NCI-H2081 (cell line): Measurements from ENCODE around the gene KDM5C.
A peak's percentile ranks its signal among the peaks of the same experiment; 100 is the strongest.

Experiments used
- DNase-seq, 2 experiments: peaks; one replicate each; lab custom pipeline; 2025; lab: John Stamatoyannopoulos, UW

Gene KDM5C

GRCh38 chrX:53250556-53250955, 25.5 kb upstream of the KDM5C start:
- no peak for DNase-seq

- DNase-seq = no peak
These were observed 24.5 kb upstream of the KDM5C start for GRCh38 chrX:53249408-53250042.

- DNase-seq = no peak
These were observed 22.9 kb upstream of the KDM5C start for GRCh38 chrX:53247928-53248327.

- DNase-seq = no peak
These were observed 21.2 kb upstream of the KDM5C start for GRCh38 chrX:53246231-53246630.

DNA sequence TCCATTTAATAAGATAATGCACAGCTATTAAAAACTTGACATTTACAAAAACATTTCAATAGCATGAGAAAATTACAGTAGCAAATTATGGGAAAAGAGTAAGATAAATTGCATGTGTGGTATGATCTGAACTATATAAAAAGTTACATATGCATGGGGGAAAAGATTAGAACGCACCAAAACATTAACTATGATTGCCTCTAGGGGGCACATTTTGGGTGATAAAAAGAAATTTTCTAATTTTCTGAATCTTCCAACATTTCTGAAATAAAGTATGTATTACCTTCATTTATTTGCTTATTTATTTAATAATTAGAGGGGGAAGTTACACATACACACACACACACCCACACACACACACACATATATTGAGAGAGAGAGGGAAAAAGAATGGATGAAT, 19.6 kb upstream of the KDM5C start:
- no peak for DNase-seq

DNA sequence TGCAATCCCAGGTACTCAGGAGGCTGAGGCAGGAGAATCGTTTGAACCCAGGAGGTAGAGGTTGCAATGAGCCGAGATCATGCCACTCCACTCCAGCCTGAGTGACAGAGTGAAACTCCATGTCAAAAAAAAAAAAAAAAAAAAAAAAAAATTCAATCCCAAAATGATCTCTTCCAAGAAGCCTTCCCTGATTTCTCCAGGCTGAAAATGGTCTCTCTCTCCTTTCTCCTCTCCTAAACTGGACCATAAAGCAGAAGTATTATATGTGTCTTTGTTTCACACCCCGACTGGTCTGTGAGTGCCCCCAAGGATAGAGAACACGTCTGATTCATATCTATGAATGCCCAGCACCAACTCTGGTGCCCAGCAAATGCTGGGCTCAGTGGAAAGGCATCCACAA, 17.3 kb upstream of the KDM5C start:
- DNase-seq = no peak

DNA sequence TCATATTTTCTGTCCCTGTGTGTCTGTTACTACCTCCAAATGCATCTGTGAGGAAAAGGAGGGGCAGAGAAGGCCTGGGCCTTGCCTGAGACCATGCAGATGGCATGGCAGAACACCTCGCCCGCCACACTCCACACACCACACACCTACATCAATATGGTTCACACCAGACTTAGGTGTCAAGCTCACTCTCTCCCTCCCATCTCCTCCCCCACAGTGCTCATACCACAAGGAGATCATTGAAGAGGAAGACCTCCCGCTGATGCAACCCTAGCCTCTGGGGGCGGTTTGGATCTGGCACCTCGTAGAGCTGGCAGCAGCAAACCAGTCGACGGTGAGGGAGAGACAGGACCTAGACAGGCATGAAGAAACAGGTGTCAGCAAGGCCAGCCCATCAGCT, 16.6 kb upstream of the KDM5C start:
- no peak for DNase-seq

DNA sequence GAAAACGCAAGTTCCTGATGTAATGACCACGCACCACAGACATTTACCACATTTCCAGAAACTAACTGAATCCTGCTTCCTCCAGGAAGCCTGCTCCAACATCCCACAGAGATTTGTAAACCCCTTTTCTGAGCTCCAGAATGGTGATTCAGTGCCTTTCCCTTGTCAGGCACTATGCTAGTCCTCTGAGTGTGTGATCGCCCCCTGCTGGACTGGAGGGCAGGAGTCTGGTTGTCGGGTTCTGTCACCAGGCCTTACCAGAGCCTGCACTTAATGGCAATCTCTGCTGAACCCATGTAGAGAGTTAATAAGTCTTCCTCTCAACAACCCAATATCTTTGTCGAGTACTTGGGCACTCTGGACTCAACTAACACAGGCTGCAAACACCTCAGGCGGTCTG, 14.5 kb upstream of the KDM5C start:
- no peak for DNase-seq

DNA sequence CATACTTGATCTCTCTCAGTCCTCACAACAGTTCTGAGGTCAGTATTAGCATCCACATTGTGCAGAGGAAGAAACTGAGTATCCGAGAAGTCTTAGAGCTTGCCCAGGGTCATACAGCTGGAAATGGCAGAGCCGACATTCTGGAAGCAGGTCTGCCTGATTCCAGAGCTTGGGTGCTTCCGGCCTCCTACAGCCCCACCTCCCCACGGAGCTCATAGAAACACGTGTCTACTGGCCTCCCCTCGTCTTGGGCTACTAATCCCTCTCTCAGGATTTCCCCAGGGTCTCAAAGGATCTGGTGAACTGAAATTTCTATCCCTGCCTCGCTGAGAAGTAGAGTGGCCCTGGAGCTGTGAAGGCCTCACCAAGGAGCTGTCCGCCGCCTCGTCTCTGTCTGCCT, 12.0 kb upstream of the KDM5C start:
- no peak for DNase-seq

GRCh38 chrX:53236025-53236679, 11.1 kb upstream of the KDM5C start:
- DNase-seq = no peak

- no peak for DNase-seq
These were observed 10.6 kb upstream of the KDM5C start for GRCh38 chrX:53235566-53235965.

DNA sequence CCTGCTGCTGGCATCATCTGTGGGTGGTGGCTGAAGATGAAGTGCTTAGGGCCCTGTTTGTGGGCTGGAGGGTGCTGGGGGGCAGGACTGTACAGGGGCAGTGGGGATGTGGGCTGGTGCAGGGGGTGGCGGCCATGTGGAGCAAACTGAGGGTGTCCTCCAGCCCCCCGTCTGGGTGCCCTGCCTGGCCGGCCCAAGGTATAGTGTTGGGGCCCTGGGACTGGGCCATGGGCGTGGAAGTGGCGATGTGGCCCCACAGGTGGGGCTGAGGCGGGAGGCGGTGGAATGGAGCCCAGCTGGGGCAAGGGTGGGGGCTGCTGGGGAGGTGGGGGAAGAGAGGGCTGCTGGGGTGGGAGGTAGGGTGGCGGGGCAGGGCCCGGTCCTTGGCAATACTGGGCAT, 9.5 kb upstream of the KDM5C start:
- DNase-seq = no peak

- DNase-seq = no peak
These were observed 8.5 kb upstream of the KDM5C start for GRCh38 chrX:53233536-53233935.

DNA sequence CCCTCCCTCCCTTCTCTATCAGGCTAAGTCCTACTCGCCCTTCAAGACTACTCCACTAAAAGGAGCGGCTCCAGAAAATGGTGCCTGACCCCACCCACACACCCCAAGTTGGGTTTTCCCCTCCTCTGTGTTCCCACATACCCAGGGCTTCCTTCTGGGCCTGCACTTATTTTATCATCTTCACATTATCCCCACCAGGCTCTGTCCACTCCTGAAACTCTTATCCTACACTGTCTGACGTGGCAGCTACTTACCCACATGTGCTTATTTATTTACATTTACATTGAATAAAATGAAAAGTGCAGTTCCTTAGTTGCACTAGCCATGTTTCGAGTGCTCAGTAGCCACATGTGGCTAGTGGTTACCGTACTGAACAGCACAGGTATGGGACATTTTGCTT, 5.1 kb upstream of the KDM5C start:
- no peak for DNase-seq

GRCh38 chrX:53227224-53227765, 2.3 kb upstream of the KDM5C start:
- DNase-seq = no peak

GRCh38 chrX:53223955-53224859, 800 bp downstream of the KDM5C start:
- DNase-seq = peak in 1 of 2 experiments; percentile 10

DNA sequence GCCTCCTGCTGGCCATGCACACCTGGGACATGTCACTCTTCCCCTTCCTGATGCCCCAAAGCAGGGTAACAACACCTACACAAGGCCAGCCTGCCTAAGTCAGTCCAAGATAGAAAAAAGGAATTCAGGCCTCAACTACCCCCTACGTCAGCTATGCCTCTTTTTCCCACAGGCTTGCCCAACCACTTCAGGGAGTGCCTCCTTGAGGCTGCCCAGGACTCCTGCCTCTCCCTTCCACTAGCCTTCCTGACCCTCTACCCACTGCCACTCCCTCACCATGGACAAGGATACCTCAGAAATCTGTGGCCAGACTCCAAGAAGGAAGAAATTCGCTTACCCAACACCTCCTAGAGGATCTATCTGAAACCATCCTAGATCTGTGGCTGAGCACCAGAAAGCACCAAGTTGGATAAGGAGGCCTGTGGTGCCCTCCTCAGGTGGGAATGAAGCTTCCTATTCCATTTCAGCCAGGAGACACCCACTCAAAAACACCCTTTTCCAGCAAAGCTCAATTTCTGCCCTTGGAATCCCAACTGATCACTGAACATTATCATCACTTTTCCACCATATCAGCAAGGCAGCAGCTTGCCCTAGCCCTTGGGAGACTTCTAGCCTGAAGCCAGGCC, 1.8 kb downstream of the KDM5C start:
- DNase-seq = no peak

DNA sequence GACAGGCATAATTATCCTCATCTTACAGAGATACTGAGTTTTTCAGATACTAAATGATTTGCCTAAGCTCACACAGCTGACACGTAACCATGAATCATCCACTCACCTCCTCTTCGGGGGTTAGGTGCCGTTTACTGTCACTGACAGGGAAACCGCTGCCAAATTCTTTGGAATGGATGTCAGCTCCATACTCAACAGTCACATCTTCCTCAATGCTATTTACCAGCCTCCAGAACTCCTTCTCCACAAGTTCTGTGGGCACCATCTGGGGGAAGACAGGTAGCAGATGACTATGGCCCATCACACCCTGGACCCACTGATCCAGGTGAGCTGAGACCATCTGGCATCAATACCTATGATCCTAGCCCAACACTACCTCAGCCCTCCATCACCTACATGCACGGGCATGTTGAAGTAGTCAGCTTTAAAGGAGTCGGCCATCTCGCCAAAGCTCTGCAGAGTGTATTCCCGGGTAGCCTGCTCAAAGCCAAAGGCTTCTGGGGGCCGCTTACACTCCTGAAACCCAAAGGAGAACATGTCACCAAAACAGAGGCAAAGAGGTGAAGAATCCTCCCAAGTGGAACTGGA, 13.5 kb downstream of the KDM5C start:
- DNase-seq = no peak

DNA sequence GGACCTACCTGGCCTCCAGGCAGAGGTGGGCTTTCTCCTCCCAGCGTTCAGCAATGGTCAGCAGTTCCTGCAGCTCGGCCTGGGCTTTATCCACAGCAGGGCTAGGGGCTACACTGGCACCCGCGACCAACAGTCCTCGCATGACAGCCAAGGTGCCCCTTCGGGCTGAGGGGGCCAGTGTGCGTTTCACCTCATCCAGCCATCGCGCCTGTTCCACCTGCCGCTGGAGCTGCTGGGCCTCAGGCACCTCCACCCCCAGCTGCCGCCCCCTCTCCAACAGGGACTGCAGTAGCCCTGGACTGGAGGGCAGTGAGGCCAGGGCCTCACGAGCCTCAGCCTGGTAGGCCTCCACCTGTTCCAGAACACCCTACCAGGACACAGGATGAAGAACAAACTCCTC, 28.3 kb downstream of the KDM5C start:
- DNase-seq = no peak

- DNase-seq = no peak
These were observed 29.6 kb downstream of the KDM5C start for GRCh38 chrX:53195401-53195800.

DNA sequence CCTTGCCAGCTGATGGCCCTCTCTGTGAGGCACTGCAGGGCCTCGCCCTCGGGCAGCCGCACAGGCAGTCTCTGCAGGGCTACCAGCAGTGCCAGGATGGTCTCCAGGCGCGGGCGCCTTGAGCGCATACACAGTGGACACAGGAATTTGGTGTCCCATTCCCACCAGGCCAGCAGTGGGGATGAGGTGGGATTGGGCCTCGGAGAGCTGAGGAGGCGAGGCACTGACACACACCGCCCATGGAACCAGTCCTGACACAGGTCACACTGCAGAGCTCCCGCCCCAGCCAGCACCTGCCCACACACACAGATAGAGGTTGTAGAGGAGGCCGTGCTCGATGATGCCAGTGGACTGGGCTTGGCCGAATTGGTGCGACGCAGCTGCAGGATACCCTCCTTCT, 30.7 kb downstream of the KDM5C start:
- DNase-seq = no peak

GRCh38 chrX:53193093-53193492, 31.9 kb downstream of the KDM5C start:
- DNase-seq = no peak
